Measurements from ENCODE around the gene BLVRA.
"Not testable (repeated sequence)": the region's sequence is repeated elsewhere in the genome, so short reads cannot be mapped to it uniquely, and the experiment has no call there.

The BLVRA gene

DNA sequence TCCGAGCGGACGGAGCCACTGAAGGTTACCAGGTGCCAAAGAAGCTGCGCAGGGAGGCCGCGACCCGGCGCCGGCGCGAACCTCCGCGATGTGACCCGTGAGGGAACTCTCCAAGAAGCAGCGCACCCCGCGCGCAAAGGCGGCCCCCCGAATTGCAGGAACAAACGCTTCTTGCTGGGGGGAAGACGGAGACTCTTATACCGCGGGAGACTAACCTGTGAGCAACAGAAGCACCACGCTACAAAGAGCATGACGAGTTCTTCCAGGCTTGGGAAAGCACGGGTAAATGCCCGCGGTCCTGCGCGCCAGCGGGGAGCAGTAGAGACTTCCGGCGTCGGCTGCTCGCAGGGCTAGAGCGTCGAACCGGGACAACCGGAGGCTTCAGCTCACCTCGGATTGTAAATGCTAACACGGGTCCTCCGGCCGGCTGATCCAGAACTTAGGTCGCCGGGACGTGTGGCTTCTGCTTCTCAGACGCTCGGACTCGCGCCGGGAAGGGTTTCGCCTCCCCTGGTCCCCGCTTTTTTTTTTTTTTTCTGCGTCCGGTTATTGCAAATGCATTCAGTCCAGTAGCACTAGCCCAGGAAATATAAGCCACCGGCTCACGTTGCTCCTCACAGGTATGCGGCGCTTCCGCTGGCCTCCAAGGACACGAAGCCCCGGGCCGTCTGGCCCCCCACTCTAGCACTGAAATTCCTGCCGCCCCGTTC is 29.1 kb upstream of the BLVRA start, which contains the start of gene COA1:
TSS of gene COA1 (minus strand) at position 310 of the 710 bp plus-strand sequence. CDS start 80,909 bp downstream, outside the sequence.
- H3K9me3 ChIP-seq (ENCODE audit: control insufficient read depth in 2 of 2, low read length in 2 of 2): no peaks in the 10 kb centered on the region
- H3K36me3 ChIP-seq (ENCODE audit: control insufficient read depth in 2 of 2, insufficient read depth in 2 of 2, low read length in 2 of 2): no peaks in the 10 kb centered on the region
- peak within 1 kb of the TSS; percentile 77 for H3K27ac ChIP-seq (ENCODE audit: low read length)
- H3K4me3 ChIP-seq (ENCODE audit: low read length in 2 of 2): peak within 1 kb of the TSS; percentile 83 to 90
- H3K4me1 ChIP-seq (ENCODE audit: control insufficient read depth, insufficient read depth, low read length): peaks cover 3% of the 10 kb centered on the region
- H3K27me3 ChIP-seq (ENCODE audit: control insufficient read depth in 1 of 2, insufficient read depth in 2 of 2, low read length in 2 of 2): no peaks in the 10 kb centered on the region
- H3K9ac ChIP-seq (ENCODE audit: low read length in 2 of 2): peak within 1 kb of the TSS; percentile 79 to 92

DNA sequence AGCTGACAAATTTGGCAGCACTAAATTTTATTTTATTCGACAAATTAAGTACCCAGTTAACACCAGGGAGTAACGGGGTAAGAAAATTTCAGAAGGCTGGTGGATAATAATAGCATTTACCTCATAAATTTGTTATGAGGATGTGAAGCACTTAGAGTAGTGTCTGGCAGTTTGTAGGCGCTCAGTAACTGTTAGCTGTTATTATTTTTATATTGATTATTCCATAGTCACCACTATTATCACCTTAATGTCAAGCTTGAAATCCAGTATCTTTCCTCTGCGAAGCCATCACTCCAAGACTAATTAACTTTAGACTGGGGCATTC is 28.6 kb upstream of the BLVRA start:
- Histone ChIP-seq H3K4me3 (ENCODE audit: low read length in 2 of 2) (peak overlapping the region; percentile 83 to 90), H3K4me1 (ENCODE audit: control insufficient read depth, insufficient read depth, low read length) (peaks cover 3% of the 10 kb centered on the region), H3K9me3 (ENCODE audit: control insufficient read depth in 2 of 2, low read length in 2 of 2) (no peaks in the 10 kb centered on the region), H3K36me3 (ENCODE audit: control insufficient read depth in 2 of 2, insufficient read depth in 2 of 2, low read length in 2 of 2) (no peaks in the 10 kb centered on the region), H3K27me3 (ENCODE audit: control insufficient read depth in 1 of 2, insufficient read depth in 2 of 2, low read length in 2 of 2) (no peaks in the 10 kb centered on the region), H3K9ac (ENCODE audit: low read length in 2 of 2) (peak overlapping the region; percentile 79 to 92), H3K27ac (ENCODE audit: low read length) (peak overlapping the region; percentile 77)

DNA sequence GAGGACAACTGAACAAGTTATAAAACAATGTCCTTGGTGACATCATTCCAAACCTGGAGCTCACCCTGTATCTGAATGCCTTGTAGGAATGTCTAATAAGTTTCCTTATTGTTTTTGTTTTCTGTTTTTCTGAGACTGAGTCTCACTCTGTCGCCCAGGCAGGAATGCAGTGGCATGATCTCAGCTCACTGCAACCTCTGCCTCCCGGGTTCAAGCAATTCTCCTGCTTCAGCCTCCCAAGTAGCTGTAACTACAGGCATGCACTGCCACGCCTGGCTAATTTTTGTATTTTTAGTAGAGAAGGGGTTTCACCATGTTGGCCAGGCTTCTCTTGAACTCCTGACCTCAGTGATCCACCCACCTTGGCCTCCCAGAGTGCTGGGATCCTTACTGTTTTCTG is 27.0 kb upstream of the BLVRA start:
- H3K4me3 ChIP-seq (ENCODE audit: low read length in 2 of 2); H3K27me3 ChIP-seq (ENCODE audit: control insufficient read depth in 1 of 2, insufficient read depth in 2 of 2, low read length in 2 of 2); H3K4me1 ChIP-seq (ENCODE audit: control insufficient read depth, insufficient read depth, low read length); H3K36me3 ChIP-seq (ENCODE audit: control insufficient read depth in 2 of 2, insufficient read depth in 2 of 2, low read length in 2 of 2); H3K9ac ChIP-seq (ENCODE audit: low read length in 2 of 2); H3K27ac ChIP-seq (ENCODE audit: low read length); H3K9me3 ChIP-seq (ENCODE audit: control insufficient read depth in 2 of 2, low read length in 2 of 2): not testable (repeated sequence)

DNA sequence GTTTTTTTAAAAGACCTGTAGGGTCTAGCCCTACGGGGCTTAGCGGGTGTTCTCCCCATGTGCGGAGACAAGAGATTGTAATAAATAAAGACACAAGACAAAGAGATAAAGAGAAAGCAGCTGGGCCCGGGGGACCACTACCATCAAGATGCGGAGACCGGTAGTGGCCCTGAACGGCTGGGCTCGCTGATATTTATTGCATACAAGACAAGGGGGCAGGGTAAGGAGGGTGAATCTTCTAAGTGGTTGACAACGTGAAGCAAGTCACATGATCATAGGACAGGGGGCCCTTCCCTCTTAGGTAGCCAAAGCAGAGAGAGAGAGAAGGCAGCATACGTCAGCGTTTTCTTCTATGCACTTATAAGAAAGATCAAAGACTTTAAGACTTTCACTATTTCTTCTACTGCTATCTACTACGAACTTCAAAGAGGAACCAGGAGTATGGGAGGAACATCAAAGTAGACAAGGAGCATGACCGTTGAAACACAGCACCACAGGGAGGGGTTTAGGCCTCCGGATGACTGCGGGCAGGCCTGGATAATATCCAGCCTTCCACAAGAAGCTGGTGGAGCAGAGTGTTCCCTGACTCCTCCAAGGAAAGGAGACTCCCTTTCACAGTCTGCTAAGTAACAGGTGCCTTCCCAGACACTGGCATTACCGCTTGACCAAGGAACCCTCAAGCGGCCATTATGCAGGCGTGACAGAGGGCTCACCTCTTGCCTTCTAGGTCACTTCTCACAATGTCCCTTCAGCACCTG is 23.7 kb upstream of the BLVRA start:
- not testable (repeated sequence) for H3K4me1 ChIP-seq (ENCODE audit: control insufficient read depth, insufficient read depth, low read length); H3K36me3 ChIP-seq (ENCODE audit: control insufficient read depth in 2 of 2, insufficient read depth in 2 of 2, low read length in 2 of 2); H3K9me3 ChIP-seq (ENCODE audit: control insufficient read depth in 2 of 2, low read length in 2 of 2); H3K27ac ChIP-seq (ENCODE audit: low read length); H3K9ac ChIP-seq (ENCODE audit: low read length in 2 of 2); H3K4me3 ChIP-seq (ENCODE audit: low read length in 2 of 2); H3K27me3 ChIP-seq (ENCODE audit: control insufficient read depth in 1 of 2, insufficient read depth in 2 of 2, low read length in 2 of 2)

DNA sequence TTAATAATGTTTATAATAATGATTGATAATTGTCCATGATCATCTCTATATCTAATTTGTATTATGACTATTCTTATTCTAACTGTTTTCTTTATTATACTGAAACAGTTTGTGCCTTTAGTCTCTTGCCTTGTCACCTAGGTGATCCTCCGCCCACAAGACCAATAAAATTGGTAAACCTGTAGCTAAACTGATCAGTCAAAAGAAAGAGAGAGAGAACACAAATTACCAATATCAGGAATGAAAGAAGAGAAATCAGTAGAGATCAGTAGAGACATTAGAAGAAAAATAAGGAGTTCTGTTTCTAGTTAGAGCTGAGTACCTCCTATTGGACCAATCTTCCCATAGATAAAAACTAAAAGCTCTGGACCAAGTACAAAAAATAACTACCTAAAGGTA is 23.1 kb upstream of the BLVRA start:
- Histone ChIP-seq H3K27ac (ENCODE audit: low read length) (no peak overlapping the region), H3K9ac (ENCODE audit: low read length in 2 of 2) (no peak overlapping the region), H3K27me3 (ENCODE audit: control insufficient read depth in 1 of 2, insufficient read depth in 2 of 2, low read length in 2 of 2) (no peaks in the 10 kb centered on the region), H3K4me1 (ENCODE audit: control insufficient read depth, insufficient read depth, low read length) (no peaks in the 10 kb centered on the region), H3K9me3 (ENCODE audit: control insufficient read depth in 2 of 2, low read length in 2 of 2) (no peaks in the 10 kb centered on the region), H3K4me3 (ENCODE audit: low read length in 2 of 2) (no peak overlapping the region), H3K36me3 (ENCODE audit: control insufficient read depth in 2 of 2, insufficient read depth in 2 of 2, low read length in 2 of 2) (no peaks in the 10 kb centered on the region)

DNA sequence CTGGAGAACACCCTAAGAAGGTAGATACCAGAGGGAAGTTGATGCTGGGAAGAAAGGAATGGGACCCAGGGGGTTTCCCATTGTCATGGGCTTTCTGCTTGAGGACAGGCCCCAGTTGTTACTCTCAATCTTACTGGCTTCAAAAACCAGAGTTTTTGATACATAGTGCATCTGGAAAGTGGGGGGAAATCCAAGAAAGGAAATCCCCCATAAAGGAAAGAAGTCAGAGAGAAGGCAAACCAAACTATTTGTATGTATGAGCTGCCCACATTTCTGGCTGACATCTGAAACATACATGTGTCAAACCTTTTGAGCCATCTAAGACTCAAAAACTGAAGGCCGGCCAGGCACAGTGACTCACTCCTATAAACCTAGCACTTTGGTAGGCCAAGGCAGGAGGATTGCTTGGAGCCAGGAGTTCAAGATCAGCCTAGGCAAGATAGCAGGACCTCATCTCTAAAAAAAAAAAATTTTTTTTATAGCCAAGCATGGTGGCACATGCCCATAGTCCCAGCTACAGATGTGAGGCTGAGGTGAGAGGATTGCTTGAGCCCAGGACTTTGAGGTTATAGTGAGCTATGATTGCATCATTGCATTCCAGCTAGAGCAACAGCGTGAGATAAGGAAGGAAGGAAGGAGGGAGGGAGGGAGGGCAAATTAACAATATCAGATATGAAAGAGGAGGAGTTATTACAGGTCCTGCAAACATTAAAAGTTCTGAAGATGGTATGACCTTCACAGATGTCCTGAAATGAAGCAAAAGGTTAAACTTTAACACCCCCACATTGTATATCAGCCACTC is 22.5 kb upstream of the BLVRA start:
- Histone ChIP-seq H3K27me3 (ENCODE audit: control insufficient read depth in 1 of 2, insufficient read depth in 2 of 2, low read length in 2 of 2) (no peaks in the 10 kb centered on the region), H3K36me3 (ENCODE audit: control insufficient read depth in 2 of 2, insufficient read depth in 2 of 2, low read length in 2 of 2) (no peaks in the 10 kb centered on the region), H3K4me3 (ENCODE audit: low read length in 2 of 2) (no peak overlapping the region)

DNA sequence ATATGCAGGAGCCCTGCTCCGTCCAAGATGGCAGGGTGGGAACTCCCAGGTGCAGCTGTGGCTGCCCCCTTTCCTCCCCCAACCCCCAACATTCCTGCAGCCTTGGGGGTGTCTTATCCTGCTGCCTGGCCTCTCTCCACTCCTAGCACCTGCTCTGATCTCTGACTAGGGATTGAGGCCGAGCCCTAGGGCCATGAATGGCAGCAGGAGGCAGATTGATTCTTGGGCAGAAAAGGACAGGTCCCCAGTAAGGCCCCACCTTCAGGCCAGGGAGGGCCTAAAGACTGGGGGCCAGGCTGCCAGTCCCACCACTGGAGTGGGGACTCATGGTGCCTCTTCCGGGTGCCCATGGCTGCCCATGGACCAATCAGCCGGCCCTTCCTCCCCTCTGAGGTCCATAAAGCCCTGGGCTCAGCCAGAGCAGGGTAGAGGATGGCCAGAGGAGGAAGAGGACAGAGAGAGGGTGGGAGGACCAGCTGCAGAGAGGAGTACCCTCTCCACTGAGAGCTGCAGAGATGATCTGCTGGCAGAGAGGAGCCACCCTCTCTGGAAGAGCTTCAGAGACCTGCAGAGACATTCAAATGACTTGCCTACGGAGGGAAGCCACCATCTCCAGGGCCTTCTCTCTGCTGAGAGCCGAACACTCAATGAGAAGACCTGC is 20.9 kb upstream of the BLVRA start:
- Histone ChIP-seq H3K36me3 (ENCODE audit: control insufficient read depth in 2 of 2, insufficient read depth in 2 of 2, low read length in 2 of 2) (no peaks in the 10 kb centered on the region), H3K27me3 (ENCODE audit: control insufficient read depth in 1 of 2, insufficient read depth in 2 of 2, low read length in 2 of 2) (no peaks in the 10 kb centered on the region), H3K27ac (ENCODE audit: low read length) (no peak overlapping the region), H3K4me3 (ENCODE audit: low read length in 2 of 2) (no peak overlapping the region), H3K9me3 (ENCODE audit: control insufficient read depth in 2 of 2, low read length in 2 of 2) (no peaks in the 10 kb centered on the region), H3K4me1 (ENCODE audit: control insufficient read depth, insufficient read depth, low read length) (no peaks in the 10 kb centered on the region), H3K9ac (ENCODE audit: low read length in 2 of 2) (no peak overlapping the region)

More for the DNA sequence above, 22.5 kb upstream of the BLVRA start:
- Histone ChIP-seq H3K27ac (ENCODE audit: low read length) (no peak overlapping the region), H3K9me3 (ENCODE audit: control insufficient read depth in 2 of 2, low read length in 2 of 2) (no peaks in the 10 kb centered on the region), H3K9ac (ENCODE audit: low read length in 2 of 2) (no peak overlapping the region), H3K4me1 (ENCODE audit: control insufficient read depth, insufficient read depth, low read length) (no peaks in the 10 kb centered on the region)

DNA sequence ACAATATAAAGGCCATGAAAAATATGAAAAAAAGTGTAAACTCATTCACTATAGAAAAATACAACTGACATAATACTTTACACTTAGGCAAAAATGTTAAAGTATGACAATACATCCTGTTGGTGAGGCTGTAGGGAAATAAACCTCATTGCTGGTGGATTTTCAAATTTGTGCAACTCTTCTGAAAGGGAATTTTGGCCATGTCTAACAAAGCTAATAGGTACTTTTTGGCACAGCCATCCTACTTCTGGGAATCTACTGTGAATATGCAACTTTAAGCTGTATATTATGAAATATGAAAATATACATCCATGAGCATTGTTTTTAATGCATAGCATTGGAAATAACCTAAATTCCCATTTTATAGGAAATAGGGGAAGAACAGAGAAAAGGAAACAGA is 15.8 kb upstream of the BLVRA start:
- Histone ChIP-seq H3K9ac (ENCODE audit: low read length in 2 of 2) (no peak overlapping the region), H3K4me1 (ENCODE audit: control insufficient read depth, insufficient read depth, low read length) (no peaks in the 10 kb centered on the region), H3K36me3 (ENCODE audit: control insufficient read depth in 2 of 2, insufficient read depth in 2 of 2, low read length in 2 of 2) (no peaks in the 10 kb centered on the region), H3K4me3 (ENCODE audit: low read length in 2 of 2) (no peak overlapping the region), H3K9me3 (ENCODE audit: control insufficient read depth in 2 of 2, low read length in 2 of 2) (no peaks in the 10 kb centered on the region), H3K27ac (ENCODE audit: low read length) (no peak overlapping the region), H3K27me3 (ENCODE audit: control insufficient read depth in 1 of 2, insufficient read depth in 2 of 2, low read length in 2 of 2) (no peaks in the 10 kb centered on the region)

DNA sequence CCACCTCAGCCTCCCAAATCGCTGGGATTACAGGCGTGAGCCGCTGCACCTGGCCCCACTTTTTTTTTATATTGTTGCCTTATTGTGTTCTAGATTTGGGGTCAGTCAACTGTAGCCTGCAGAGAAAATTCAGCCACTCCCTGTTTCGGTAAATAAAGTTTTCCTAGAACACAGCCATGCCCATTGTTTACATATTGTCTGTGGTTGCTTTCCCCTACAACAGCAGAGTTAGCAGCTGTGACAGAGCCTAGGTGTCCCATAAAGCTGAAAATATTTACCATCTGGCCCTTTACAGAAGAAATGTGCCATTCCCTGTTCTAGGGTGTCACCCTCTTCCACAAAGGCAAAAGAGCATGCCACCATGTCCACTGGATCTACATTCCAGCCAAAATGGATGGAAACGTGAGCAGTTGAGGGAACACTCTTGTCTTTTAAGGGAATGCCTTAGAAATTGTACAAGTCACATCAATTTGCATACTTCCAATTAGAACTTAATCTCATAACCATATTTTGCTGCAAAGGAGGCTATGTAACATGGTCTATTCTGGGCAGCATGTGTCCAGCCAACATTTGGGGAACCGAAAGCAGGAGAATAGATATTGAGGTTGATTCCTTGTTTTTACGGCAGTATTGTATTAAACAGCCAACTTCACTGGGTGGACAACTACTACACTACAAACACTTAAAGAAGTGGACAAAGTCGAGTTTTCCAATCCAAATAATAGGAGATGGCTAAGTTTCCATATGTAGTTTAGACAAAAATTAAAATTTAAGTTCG is 11.0 kb upstream of the BLVRA start:
- no peaks in the 10 kb centered on the region for H3K9me3 ChIP-seq (ENCODE audit: control insufficient read depth in 2 of 2, low read length in 2 of 2)
- H3K36me3 ChIP-seq (ENCODE audit: control insufficient read depth in 2 of 2, insufficient read depth in 2 of 2, low read length in 2 of 2): no peaks in the 10 kb centered on the region
- H3K27me3 ChIP-seq (ENCODE audit: control insufficient read depth in 1 of 2, insufficient read depth in 2 of 2, low read length in 2 of 2): no peaks in the 10 kb centered on the region
- H3K9ac ChIP-seq (ENCODE audit: low read length in 2 of 2): no peak overlapping the region
- no peaks in the 10 kb centered on the region for H3K4me1 ChIP-seq (ENCODE audit: control insufficient read depth, insufficient read depth, low read length)
- no peak overlapping the region for H3K27ac ChIP-seq (ENCODE audit: low read length)
- no peak overlapping the region for H3K4me3 ChIP-seq (ENCODE audit: low read length in 2 of 2)

DNA sequence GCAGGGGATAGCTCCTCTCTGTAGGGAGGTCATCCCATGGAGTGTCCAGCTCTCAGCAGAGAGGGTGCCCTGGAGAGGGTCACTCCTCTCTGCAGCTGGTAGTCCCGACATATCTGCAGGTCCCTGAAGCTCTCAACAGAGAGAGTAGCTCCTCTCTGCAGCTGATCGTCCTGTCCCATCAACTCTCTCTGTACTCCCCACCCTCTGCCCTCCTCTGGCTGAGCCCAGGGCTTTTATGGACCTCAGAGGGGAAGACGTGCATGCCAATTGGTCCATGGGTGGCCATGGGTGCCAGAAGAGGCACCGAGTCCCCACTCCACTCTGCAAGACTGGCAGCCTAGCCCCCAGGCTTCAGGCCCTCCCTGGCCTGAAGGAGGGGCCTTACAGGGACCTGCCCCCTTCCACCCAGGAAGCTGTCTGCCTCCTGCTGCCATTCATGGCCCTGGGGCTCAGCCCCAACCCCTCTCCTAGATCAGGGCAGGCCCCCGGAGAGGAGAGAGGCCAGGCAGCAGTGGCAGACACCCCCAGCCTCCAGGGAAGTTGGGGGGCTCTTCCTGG is 9.0 kb upstream of the BLVRA start:
- no peak overlapping the region for H3K4me3 ChIP-seq (ENCODE audit: low read length in 2 of 2)
- H3K9ac ChIP-seq (ENCODE audit: low read length in 2 of 2): no peak overlapping the region

More for the DNA sequence above, 9.0 kb upstream of the BLVRA start:
- no peaks in the 10 kb centered on the region for H3K27me3 ChIP-seq (ENCODE audit: control insufficient read depth in 1 of 2, insufficient read depth in 2 of 2, low read length in 2 of 2)
- H3K27ac ChIP-seq (ENCODE audit: low read length): no peak overlapping the region
- H3K4me1 ChIP-seq (ENCODE audit: control insufficient read depth, insufficient read depth, low read length): no peaks in the 10 kb centered on the region
- no peaks in the 10 kb centered on the region for H3K9me3 ChIP-seq (ENCODE audit: control insufficient read depth in 2 of 2, low read length in 2 of 2)
- H3K36me3 ChIP-seq (ENCODE audit: control insufficient read depth in 2 of 2, insufficient read depth in 2 of 2, low read length in 2 of 2): no peaks in the 10 kb centered on the region
